B cell (primary cell): ENCODE data around the gene POP4.

Experiments
- EZH2 ChIP-seq: IDR thresholded peaks from 2 replicates; pipeline ENCODE4 v1.6.1; 2012; ENCODE audit warnings: borderline replicate concordance, low read depth, mild to moderate bottlenecking, moderate library complexity, low read length; ENCODE audit not compliant: insufficient read depth, poor library complexity, severe bottlenecking
- TF ChIP-seq, protein P1 (sequence below): fragments of 200-600 bp; IDR thresholded peaks from one replicate; pipeline ENCODE4 v1.8.0; 2022; ENCODE audit warnings: antibody characterized with exemption, mild to moderate bottlenecking

DNA sequence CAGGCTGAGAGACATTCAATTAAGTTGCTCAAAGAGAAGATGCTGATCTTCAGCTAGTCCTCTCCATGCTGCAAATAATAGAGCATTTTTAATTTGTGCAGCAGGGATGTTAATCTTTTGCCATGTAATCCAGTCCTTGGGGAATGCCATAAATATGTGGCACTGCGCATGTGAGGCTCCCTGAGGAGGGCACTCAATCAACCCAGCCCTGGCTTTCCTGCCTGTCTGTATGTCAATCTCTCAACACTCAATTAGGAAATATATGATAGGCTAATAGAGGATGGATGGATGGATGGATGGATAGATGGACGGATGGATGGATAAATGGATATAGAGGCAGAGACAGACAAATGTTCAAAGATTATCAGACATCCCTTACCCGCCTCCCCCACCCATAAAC, 31.6 kb upstream of the POP4 start:
- TF ChIP-seq EZH2, result no peak
- TF ChIP-seq, protein P1, sequence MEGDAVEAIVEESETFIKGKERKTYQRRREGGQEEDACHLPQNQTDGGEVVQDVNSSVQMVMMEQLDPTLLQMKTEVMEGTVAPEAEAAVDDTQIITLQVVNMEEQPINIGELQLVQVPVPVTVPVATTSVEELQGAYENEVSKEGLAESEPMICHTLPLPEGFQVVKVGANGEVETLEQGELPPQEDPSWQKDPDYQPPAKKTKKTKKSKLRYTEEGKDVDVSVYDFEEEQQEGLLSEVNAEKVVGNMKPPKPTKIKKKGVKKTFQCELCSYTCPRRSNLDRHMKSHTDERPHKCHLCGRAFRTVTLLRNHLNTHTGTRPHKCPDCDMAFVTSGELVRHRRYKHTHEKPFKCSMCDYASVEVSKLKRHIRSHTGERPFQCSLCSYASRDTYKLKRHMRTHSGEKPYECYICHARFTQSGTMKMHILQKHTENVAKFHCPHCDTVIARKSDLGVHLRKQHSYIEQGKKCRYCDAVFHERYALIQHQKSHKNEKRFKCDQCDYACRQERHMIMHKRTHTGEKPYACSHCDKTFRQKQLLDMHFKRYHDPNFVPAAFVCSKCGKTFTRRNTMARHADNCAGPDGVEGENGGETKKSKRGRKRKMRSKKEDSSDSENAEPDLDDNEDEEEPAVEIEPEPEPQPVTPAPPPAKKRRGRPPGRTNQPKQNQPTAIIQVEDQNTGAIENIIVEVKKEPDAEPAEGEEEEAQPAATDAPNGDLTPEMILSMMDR, result no peak
